Measurements from ENCODE around the gene ESR1.
"Not testable (repeated sequence)": the region's sequence is repeated elsewhere in the genome, so short reads cannot be mapped to it uniquely, and the experiment has no call there.

The ESR1 gene

GRCh38 chr6:152129691-152130151 is 322.2 kb downstream of the ESR1 start:
- no peaks in the 10 kb centered on the region for H3K9me3 ChIP-seq
- TF ChIP-seq, protein P1, sequence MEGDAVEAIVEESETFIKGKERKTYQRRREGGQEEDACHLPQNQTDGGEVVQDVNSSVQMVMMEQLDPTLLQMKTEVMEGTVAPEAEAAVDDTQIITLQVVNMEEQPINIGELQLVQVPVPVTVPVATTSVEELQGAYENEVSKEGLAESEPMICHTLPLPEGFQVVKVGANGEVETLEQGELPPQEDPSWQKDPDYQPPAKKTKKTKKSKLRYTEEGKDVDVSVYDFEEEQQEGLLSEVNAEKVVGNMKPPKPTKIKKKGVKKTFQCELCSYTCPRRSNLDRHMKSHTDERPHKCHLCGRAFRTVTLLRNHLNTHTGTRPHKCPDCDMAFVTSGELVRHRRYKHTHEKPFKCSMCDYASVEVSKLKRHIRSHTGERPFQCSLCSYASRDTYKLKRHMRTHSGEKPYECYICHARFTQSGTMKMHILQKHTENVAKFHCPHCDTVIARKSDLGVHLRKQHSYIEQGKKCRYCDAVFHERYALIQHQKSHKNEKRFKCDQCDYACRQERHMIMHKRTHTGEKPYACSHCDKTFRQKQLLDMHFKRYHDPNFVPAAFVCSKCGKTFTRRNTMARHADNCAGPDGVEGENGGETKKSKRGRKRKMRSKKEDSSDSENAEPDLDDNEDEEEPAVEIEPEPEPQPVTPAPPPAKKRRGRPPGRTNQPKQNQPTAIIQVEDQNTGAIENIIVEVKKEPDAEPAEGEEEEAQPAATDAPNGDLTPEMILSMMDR (IDR thresholded peaks at IDR 0.05) = no peak
- no peaks in the 10 kb centered on the region for H3K4me1 ChIP-seq (ENCODE audit: control insufficient read depth in 1 of 2, insufficient read depth in 1 of 2, low read depth in 1 of 2, low read length in 1 of 2)
- peaks cover 95% of the 10 kb centered on the region for H3K36me3 ChIP-seq
- H3K27ac ChIP-seq = no peak overlapping the region
- H3K4me3 ChIP-seq (ENCODE audit: low read depth in 1 of 2, low read length in 1 of 2) = no peak overlapping the region
- H3K27me3 ChIP-seq = no peaks in the 10 kb centered on the region

GRCh38 chr6:152130441-152130840 is 323.0 kb downstream of the ESR1 start:
- Histone ChIP-seq H3K4me3 (ENCODE audit: low read depth in 1 of 2, low read length in 1 of 2) (no peak overlapping the region), H3K27ac (no peak overlapping the region), H3K36me3 (peaks cover 95% of the 10 kb centered on the region), H3K27me3 (no peaks in the 10 kb centered on the region), H3K9me3 (no peaks in the 10 kb centered on the region), H3K4me1 (ENCODE audit: control insufficient read depth in 1 of 2, insufficient read depth in 1 of 2, low read depth in 1 of 2, low read length in 1 of 2) (no peaks in the 10 kb centered on the region)
- TF ChIP-seq, protein P1 (IDR thresholded peaks at IDR 0.05) = no peak

- H3K36me3 ChIP-seq = peaks cover 97% of the 10 kb centered on the region
Measured at GRCh38 chr6:152135755-152136448, 328.4 kb downstream of the ESR1 start.

GRCh38 chr6:152136449-152136825 is 329.0 kb downstream of the ESR1 start:
- Histone ChIP-seq H3K27me3 (no peaks in the 10 kb centered on the region), H3K4me1 (ENCODE audit: control insufficient read depth in 1 of 2, insufficient read depth in 1 of 2, low read depth in 1 of 2, low read length in 1 of 2) (no peaks in the 10 kb centered on the region), H3K36me3 (peaks cover 97% of the 10 kb centered on the region), H3K9me3 (no peaks in the 10 kb centered on the region), H3K27ac (no peak overlapping the region), H3K4me3 (ENCODE audit: low read depth in 1 of 2, low read length in 1 of 2) (no peak overlapping the region)
- TF ChIP-seq, protein P1 (IDR thresholded peaks at IDR 0.05) = no peak

More at GRCh38 chr6:152135755-152136448, 328.4 kb downstream of the ESR1 start:
- TF ChIP-seq, protein P1 (IDR thresholded peaks at IDR 0.05) = no peak
- Histone ChIP-seq H3K27ac (no peak overlapping the region), H3K4me3 (ENCODE audit: low read depth in 1 of 2, low read length in 1 of 2) (no peak overlapping the region), H3K4me1 (ENCODE audit: control insufficient read depth in 1 of 2, insufficient read depth in 1 of 2, low read depth in 1 of 2, low read length in 1 of 2) (no peaks in the 10 kb centered on the region), H3K27me3 (no peaks in the 10 kb centered on the region), H3K9me3 (no peaks in the 10 kb centered on the region)

DNA sequence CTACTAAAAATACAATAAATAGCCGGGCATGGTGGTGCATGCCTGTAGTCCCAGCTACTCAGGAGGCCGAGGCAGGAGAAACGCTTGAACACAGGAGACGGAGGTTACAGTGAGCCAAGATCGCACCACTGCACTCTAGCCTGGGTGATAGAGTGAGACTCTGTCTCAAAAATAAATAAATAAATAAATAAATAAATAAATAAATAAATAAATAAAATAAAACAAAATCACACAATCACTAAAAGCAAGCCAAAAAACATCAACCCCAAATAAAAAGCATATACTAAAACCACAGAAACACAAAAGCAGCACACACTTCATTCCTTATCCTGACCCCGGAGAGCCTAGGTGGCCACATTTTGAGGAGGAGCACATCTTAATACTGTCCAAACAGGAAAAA is 330.9 kb downstream of the ESR1 start:
- not testable (repeated sequence) for H3K4me1 ChIP-seq (ENCODE audit: control insufficient read depth in 1 of 2, insufficient read depth in 1 of 2, low read depth in 1 of 2, low read length in 1 of 2); H3K27ac ChIP-seq; H3K27me3 ChIP-seq; H3K9me3 ChIP-seq; H3K4me3 ChIP-seq (ENCODE audit: low read depth in 1 of 2, low read length in 1 of 2)
- peaks cover 97% of the 10 kb centered on the region for H3K36me3 ChIP-seq

DNA sequence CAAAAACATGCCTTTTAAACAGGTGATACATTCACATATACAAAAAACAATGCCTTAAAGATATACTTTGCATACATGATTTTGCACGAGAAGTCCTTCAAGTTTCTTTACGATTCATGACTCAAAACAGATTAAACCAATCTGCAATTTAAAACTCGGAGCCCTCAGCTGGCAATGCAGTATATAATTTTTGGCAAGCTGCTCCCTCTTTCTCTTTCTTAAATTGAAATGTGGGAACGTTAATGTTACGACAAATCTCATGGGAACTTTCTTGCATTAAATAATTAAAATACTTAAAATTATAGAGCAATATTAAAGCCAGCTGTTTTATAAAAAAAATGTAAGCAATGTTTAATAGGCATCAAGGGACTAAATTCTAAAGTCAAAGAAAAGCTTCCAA is 334.6 kb downstream of the ESR1 start:
- no peak overlapping the region for H3K4me3 ChIP-seq (ENCODE audit: low read depth in 1 of 2, low read length in 1 of 2)
- no peaks in the 10 kb centered on the region for H3K4me1 ChIP-seq (ENCODE audit: control insufficient read depth in 1 of 2, insufficient read depth in 1 of 2, low read depth in 1 of 2, low read length in 1 of 2)
- H3K27ac ChIP-seq = no peak overlapping the region
- H3K36me3 ChIP-seq = peaks cover 97% of the 10 kb centered on the region
- H3K9me3 ChIP-seq = no peaks in the 10 kb centered on the region
- TF ChIP-seq, protein P1 (IDR thresholded peaks at IDR 0.05) = no peak
- H3K27me3 ChIP-seq = no peaks in the 10 kb centered on the region
